Dendritic cell treated with granulocyte-macrophage colony-stimulating factor and Interleukin-4, amounts not matched to agents 40 ng/mL and 50 ng/mL, for 4 days (primary cell): Measurements from ENCODE around the gene PSMB2.
A peak's percentile ranks its signal among the peaks of the same experiment; 100 is the strongest.
"Not testable (repeated sequence)": the region's sequence is repeated elsewhere in the genome, so short reads cannot be mapped to it uniquely, and the experiment has no call there.

ENCODE experiments used
- H3K27ac Mint-ChIP-seq: one replicate; pipeline ENCODE4 v1.8.0; 2022; ENCODE audit warnings: mild to moderate bottlenecking, mixed read lengths
- H3K27me3 Mint-ChIP-seq: one replicate; pipeline ENCODE4 v1.8.0; 2022; ENCODE audit warnings: mild to moderate bottlenecking, mixed read lengths
- H3K36me3 Mint-ChIP-seq: one replicate; pipeline ENCODE4 v1.8.0; 2022; ENCODE audit warnings: low read depth, mixed read lengths
- H3K4me1 Mint-ChIP-seq: one replicate; pipeline ENCODE4 v1.8.0; 2022; ENCODE audit warnings: low read depth, mixed read lengths
- H3K4me3 Mint-ChIP-seq: one replicate; pipeline ENCODE4 v1.8.0; 2022; ENCODE audit warnings: mild to moderate bottlenecking, moderate library complexity, mixed read lengths
- H3K9me3 Mint-ChIP-seq: one replicate; pipeline ENCODE4 v1.8.0; 2022; ENCODE audit warnings: mixed read lengths
- intact Hi-C: fragments of 100-400 bp; cut with micrococcal nuclease; formaldehyde crosslinking; loops from one replicate; pipeline ENCODE4 v1.15.0; 2022

PSMB2 gene

DNA sequence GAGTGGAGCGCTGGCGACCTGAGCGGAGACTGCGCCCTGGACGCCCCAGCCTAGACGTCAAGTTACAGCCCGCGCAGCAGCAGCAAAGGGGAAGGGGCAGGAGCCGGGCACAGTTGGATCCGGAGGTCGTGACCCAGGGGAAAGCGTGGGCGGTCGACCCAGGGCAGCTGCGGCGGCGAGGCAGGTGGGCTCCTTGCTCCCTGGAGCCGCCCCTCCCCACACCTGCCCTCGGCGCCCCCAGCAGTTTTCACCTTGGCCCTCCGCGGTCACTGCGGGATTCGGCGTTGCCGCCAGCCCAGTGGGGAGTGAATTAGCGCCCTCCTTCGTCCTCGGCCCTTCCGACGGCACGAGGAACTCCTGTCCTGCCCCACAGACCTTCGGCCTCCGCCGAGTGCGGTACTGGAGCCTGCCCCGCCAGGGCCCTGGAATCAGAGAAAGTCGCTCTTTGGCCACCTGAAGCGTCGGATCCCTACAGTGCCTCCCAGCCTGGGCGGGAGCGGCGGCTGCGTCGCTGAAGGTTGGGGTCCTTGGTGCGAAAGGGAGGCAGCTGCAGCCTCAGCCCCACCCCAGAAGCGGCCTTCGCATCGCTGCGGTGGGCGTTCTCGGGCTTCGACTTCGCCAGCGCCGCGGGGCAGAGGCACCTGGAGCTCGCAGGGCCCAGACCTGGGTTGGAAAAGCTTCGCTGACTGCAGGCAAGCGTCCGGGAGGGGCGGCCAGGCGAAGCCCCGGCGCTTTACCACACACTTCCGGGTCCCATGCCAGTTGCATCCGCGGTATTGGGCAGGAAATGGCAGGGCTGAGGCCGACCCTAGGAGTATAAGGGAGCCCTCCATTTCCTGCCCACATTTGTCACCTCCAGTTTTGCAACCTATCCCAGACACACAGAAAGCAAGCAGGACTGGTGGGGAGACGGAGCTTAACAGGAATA, 64.0 kb downstream of the PSMB2 start:
- Mint-ChIP-seq H3K27ac (peak overlapping the region; percentile 78), H3K4me1 (peaks cover 40% of the 10 kb centered on the region), H3K27me3 (peaks cover 32% of the 10 kb centered on the region), H3K9me3 (no peaks in the 10 kb centered on the region), H3K36me3 (no peaks in the 10 kb centered on the region), H3K4me3 (peak overlapping the region; percentile 76)
- intact Hi-C loops, result no loop called here

DNA sequence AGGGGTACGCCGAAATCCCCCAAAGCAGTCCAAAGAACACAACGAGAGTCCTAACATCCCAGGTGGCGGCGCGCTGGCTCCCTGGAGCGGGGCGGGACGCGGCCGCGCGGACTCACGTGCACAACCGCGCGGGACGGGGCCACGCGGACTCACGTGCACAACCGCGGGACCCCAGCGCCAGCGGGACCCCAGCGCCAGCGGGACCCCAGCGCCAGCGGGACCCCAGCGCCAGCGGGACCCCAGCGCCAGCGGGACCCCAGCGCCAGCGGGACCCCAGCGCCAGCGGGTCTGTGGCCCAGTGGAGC, 64.6 kb downstream of the PSMB2 start:
- H3K27ac Mint-ChIP-seq, result peak overlapping the region; percentile 78
- H3K36me3 Mint-ChIP-seq, H3K9me3 Mint-ChIP-seq, intact Hi-C loops: not testable (repeated sequence)
- peak overlapping the region; percentile 76 for H3K4me3 Mint-ChIP-seq
- peaks cover 37% of the 10 kb centered on the region for H3K27me3 Mint-ChIP-seq
- peaks cover 40% of the 10 kb centered on the region for H3K4me1 Mint-ChIP-seq

DNA sequence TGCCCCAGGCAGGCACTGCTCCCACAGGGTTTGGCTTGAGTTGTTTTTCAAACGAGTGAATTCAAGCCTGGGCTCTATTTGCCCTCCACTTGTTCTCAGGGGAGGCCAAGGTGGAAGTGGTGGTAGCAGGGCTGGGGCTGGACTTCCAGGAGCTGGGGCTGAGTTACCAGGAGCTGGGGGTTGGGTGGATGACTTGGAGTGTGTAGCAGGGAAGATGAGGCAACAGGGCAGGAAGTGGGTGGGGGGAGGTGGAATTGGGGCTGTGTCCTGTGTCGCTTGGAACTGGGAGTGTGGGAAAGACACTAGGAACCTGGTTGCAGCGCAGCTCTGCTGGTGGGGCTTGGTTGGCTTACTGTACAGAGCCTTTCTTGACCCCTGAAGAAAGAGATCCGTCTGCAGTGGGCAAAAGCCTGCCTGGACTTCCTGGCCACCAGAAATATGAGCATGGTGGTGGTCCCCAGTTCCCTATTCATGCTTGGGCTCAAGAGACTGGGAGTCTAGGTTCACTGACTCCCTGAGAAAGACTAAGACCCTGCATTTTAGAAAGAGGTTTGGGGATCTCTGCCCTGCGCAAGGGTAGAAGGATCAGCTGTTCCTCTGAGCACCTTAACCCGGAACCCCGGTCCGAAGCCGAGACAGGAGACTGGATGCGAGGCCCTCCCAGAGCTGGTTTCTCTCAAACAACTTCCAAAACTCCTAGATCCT, 65.1 kb downstream of the PSMB2 start:
- intact Hi-C loops, result no loop called here
- Mint-ChIP-seq H3K27ac (peak overlapping the region; percentile 78), H3K4me3 (peak overlapping the region; percentile 72), H3K9me3 (no peaks in the 10 kb centered on the region), H3K27me3 (peaks cover 41% of the 10 kb centered on the region), H3K4me1 (peaks cover 40% of the 10 kb centered on the region), H3K36me3 (no peaks in the 10 kb centered on the region)

DNA sequence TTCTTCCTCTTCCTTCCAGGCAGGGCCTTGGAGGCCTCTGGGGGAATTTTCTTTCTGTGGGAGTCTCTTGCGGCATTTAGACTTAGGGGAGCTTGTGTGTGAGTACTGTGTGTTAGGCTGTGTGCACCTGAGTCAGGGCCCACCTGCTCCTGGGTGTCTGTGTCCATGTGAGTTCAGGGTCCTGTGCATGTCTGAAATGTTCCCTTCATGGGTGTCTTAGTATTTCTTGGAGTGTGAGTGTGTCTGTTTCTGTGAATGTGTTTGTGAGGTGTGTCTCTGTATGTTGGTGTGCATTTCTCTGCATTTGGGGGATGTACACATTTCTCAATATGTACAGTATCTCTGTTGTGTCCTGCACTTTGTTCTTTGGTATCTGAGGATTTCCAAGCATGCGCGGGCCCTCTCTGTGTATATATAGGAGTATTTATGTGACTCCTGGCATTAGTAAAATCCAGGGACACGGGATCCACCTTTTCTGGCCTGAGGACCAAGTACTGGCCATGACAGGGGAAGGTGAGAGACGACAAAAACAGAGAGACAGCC, 65.8 kb downstream of the PSMB2 start:
- peaks cover 40% of the 10 kb centered on the region for H3K4me1 Mint-ChIP-seq
- intact Hi-C loops, result no loop called here
- H3K4me3 Mint-ChIP-seq, result no peak overlapping the region
- H3K27me3 Mint-ChIP-seq, result peaks cover 45% of the 10 kb centered on the region
- no peaks in the 10 kb centered on the region for H3K9me3 Mint-ChIP-seq
- no peaks in the 10 kb centered on the region for H3K36me3 Mint-ChIP-seq
- peak overlapping the region; percentile 78 for H3K27ac Mint-ChIP-seq

DNA sequence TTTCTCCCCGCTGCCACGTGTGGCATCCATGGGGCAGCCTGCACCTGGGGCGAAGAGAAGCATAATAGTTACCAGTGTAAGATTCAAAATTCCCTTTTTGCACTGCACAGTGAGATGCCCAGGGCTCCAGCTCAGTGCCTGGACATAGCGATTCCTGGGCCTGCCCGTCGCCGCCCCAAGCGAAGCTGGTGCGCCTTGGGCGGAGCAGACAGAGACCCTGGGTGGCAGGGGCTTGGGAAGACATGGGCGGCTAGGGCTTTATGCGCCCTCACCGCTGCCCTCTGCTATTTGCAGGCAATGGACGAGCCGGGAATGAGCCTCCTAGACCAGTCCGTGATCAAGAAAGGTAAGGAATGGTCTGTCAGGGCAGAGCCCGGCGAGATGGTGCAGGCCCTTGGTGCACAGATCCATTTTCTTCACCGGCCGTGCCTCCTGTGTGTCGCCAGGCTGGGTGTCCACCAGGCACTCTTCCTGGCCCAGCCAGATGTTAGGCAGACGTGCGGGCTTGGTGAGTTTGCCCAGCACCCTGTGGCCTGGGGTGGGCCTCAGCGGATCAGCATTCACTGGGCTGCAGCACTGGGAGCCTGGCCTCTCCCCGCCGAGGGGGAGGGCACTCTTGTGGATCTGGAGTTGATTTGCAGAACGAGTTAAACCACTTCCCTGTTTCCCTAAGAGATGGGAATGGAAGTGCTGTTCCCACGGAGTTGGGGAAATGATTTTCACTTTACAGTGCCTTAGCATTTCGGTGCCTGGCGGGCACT, 66.5 kb downstream of the PSMB2 start:
- Mint-ChIP-seq H3K27ac (peak overlapping the region; percentile 10), H3K27me3 (peaks cover 45% of the 10 kb centered on the region), H3K4me3 (no peak overlapping the region), H3K4me1 (peaks cover 40% of the 10 kb centered on the region), H3K36me3 (no peaks in the 10 kb centered on the region), H3K9me3 (no peaks in the 10 kb centered on the region)
- intact Hi-C loops, result no loop called here

DNA sequence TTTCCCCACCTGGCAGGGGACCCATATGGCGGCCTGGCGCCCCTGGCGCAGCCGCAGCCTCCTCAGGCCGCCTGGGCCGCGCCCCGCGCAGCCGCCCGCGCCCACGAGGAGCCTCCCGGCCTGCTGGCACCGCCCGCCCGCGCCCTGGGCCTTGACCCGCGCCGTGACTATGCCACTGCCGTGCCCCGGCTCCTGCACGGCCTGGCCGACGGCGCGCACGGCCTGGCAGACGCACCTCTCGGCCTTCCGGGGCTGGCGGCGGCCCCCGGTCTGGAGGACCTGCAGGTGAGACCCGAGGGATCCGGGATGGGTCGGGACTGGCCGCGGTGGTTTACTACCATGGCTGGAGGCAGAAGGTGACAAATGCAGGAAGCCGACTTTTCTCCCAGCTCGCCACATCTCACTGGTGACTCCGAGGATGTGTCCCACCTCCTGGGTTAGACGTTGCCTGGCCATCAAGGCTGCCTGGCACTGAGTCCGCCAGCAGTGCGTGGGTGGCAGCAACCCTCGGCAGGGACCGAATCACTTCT, 67.1 kb downstream of the PSMB2 start:
- Mint-ChIP-seq H3K4me1 (peaks cover 43% of the 10 kb centered on the region), H3K36me3 (no peaks in the 10 kb centered on the region), H3K4me3 (no peak overlapping the region), H3K9me3 (no peaks in the 10 kb centered on the region), H3K27me3 (peaks cover 45% of the 10 kb centered on the region), H3K27ac (no peak overlapping the region)
- intact Hi-C loops, result no loop called here

DNA sequence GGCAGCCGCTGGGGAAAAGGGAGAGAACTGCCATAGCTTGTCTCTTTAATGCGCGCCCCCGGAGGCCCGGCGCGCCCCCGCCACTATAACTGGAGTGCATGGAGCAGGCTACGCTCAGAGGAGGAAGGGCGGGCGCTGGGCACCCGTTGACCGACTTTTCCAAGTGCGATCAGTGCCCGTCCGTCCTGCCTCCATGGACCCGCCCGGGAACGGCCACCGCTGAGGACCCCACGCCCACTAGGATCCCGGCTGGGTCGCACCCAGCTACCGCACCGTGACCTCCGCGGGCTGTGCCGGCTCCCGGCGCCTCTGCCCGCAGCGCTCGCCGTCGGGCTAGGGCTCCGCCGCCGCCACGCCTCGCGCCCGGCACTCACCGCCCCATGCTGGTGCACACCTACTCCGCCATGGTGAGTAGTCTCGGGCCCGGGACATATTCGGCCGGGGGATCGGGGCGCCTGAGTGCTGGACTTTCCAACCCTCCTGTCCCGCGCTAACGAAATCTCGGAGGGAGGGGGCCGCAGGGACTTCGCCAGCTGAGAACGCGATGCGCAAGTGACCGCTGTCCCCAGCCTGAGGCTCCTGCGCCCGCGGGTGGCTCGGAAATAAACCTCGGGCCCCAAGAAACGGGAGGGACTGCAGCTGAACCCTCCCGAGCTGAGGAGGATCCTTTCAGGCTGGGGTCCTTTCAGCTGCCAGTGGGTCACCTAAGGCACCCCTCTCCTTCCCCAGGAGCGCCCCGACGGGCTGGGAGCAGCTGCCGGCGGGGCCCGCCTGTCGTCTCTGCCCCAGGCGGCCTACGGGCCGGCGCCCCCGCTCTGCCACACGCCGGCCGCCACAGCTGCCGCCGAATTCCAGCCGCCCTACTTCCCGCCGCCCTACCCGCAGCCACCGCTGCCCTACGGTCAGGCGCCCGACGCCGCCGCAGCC, 67.9 kb downstream of the PSMB2 start, which contains the start of gene TFAP2E:
Gene TFAP2E, plus strand, starts transcription at position 117 of the 927 bp plus-strand sequence. Its CDS starts 264 bp downstream, at position 381.
- Mint-ChIP-seq H3K36me3 (no peaks in the 10 kb centered on the region), H3K9me3 (no peaks in the 10 kb centered on the region), H3K4me1 (peaks cover 48% of the 10 kb centered on the region), H3K27ac (no peak within 1 kb of the TSS), H3K4me3 (peak within 1 kb of the TSS; percentile 70), H3K27me3 (peaks cover 45% of the 10 kb centered on the region)
- intact Hi-C loops, result no loop called here

DNA sequence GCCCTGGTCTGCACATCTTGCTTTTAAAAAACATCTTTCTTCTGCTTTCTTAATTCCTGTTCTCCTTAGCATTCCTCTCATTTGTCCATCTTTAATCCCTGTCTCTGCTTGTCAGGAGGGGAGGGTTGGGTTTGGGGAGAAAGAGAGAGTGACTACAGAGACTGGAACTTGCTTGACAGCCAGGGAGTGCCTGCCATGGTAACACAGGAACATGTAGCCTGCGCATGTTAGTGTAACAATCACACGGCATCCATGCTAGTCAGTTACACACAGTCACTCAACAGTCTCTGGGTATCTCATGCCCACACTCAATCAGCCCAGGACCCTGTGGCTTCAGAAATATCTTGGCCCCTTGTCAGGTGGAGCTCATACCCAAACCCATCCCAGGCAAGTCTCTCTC, 69.0 kb downstream of the PSMB2 start:
- H3K9me3 Mint-ChIP-seq, result no peaks in the 10 kb centered on the region
- no peak overlapping the region for H3K4me3 Mint-ChIP-seq
- peaks cover 39% of the 10 kb centered on the region for H3K27me3 Mint-ChIP-seq
- no peak overlapping the region for H3K27ac Mint-ChIP-seq
- H3K4me1 Mint-ChIP-seq, result peaks cover 37% of the 10 kb centered on the region
- H3K36me3 Mint-ChIP-seq, result peaks cover under 1% of the 10 kb centered on the region
- intact Hi-C loops, result no loop called here

DNA sequence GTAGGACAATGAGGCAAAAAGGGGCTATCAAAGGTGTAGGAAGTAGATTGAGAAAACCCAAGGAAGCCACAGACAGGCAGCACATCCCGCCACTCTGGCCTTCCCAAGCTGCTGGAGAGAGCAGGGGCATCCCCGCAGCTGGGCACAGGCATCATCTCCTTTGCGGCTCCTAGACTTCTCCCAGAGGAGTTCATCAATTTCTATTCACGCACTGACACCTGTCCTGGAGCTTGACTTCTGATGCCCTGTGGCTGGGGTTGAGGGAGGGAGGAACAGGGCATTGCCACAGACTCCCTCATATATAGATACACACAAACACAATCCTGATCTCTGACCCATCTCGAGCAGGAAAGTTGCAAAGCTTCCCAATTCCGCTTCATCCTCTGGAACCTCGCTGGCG, 70.1 kb downstream of the PSMB2 start:
- Mint-ChIP-seq H3K27ac (no peak overlapping the region), H3K4me3 (no peak overlapping the region), H3K4me1 (peaks cover 30% of the 10 kb centered on the region), H3K9me3 (no peaks in the 10 kb centered on the region), H3K36me3 (peaks cover 10% of the 10 kb centered on the region), H3K27me3 (peaks cover 34% of the 10 kb centered on the region)
- intact Hi-C loops, result no loop called here

DNA sequence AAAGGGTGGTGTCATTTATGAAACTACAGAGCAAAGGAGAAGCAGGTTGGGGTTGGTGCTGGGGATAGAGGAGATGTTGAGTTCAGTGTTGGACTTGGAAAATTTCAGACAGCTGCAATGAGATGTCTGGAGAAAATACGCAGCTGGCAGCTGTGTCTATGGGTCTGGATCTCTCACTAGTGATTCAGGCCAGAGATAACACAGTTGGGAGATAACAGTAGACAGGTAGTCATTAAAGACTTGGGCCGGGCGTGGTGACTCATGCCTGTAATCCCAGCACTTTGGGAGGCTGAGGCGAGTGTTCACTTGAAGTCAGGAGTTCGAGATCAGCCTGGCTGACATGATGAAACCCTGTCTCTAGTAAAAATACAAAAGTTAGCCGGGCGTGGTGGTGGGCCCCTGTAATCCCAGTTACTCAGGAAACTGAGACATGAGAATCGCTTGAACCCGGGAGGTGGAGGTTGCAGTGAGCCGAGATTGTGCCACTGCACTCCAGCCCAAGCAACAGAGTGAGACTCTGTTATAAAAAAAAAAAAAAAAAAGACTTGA, 70.7 kb downstream of the PSMB2 start:
- H3K9me3 Mint-ChIP-seq, result no peaks in the 10 kb centered on the region

DNA sequence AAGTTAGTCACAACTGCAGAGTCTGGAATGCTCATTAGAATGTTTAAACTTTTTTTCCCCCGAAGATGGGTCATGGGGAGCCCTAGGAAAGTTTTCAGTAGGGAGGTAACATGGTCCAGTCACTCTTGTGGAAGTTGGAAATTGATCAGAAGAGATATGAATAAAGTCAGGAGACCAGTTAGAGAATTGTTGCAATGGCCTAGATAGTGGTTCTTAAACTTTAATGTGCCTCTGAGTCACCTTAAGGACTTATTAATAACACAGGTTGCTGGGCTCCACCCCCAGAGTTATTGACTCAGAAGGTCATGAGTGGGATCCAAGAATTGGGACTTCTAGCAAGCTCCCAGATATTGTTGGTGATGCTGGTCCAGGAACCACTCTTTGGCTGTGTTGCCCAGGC, 71.4 kb downstream of the PSMB2 start:
- H3K9me3 Mint-ChIP-seq, result no peaks in the 10 kb centered on the region
- intact Hi-C loops, result loop anchor here (1.0 to 2.0 kb wide), 2 partner anchors 157 to 203 kb away; no protein-coding TSS in a partner anchor
- H3K27me3 Mint-ChIP-seq, result peaks cover 33% of the 10 kb centered on the region
- peaks cover 10% of the 10 kb centered on the region for H3K36me3 Mint-ChIP-seq
- H3K27ac Mint-ChIP-seq, result no peak overlapping the region
- H3K4me3 Mint-ChIP-seq, result no peak overlapping the region
- H3K4me1 Mint-ChIP-seq, result peaks cover 17% of the 10 kb centered on the region

More for the DNA sequence above, 70.7 kb downstream of the PSMB2 start:
- Mint-ChIP-seq H3K36me3 (peaks cover 10% of the 10 kb centered on the region), H3K4me3 (no peak overlapping the region), H3K27ac (no peak overlapping the region), H3K27me3 (peaks cover 33% of the 10 kb centered on the region), H3K4me1 (peaks cover 24% of the 10 kb centered on the region)
- intact Hi-C loops, result no loop called here

DNA sequence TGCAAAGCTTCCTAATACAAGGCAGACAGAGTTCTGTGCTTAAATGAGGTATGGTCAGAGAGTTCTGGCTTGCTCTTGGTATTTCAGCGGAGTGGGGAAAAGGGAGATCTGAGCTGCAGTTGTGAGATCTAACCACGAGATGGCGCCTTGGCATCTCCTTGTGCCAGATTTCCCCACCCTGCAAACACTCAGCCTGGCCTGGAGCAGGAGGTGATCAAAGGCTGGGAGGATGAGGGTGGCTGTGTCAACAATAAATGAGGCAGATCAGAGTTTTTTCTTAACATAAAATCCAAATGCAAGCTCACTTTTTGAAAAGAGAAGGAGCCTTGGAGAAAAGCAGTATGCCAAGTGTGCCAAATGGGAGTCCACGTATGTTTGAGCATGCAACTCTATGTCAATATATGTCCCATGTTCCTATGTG, 72.3 kb downstream of the PSMB2 start:
- no peaks in the 10 kb centered on the region for H3K9me3 Mint-ChIP-seq
- peaks cover 18% of the 10 kb centered on the region for H3K4me1 Mint-ChIP-seq
- intact Hi-C loops, result loop anchor here (1.0 to 2.0 kb wide), 2 partner anchors 158 to 204 kb away; no protein-coding TSS in a partner anchor
- H3K4me3 Mint-ChIP-seq, result no peak overlapping the region
- peaks cover 16% of the 10 kb centered on the region for H3K36me3 Mint-ChIP-seq
- peaks cover 29% of the 10 kb centered on the region for H3K27me3 Mint-ChIP-seq
- no peak overlapping the region for H3K27ac Mint-ChIP-seq
